ENCODE measurements around the gene STRC.
"Not testable (repeated sequence)": the region's sequence is repeated elsewhere in the genome, so short reads cannot be mapped to it uniquely, and the experiment has no call there.

DNA sequence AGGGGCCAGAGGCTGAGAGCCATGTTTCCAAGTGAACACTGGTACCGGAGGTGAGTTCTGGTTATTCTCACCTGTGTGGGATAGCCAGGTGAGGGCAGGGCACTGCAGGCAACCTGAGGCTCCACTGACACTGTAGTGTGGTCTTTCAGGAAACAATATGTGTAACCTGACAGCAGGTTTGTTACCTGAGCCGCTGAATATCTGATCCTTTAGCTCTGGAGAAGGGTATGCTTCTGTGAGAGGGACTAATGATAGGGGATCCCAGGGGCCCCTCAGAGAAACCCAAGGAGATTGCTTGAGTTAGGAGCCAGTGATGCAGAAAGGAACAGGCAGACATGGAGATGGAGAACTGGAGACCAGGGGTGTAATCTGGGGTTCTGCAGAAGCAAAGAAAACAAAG lies at the start of gene STRC:
- TF ChIP-seq POLR2A, POLR2AphosphoS5 (IDR thresholded peaks at IDR 0.05): not testable (repeated sequence)
